ENCODE results near the gene ZNF76.

ZNF76 gene

GRCh38 chr6:35230498-35230897 is 29.0 kb upstream of the ZNF76 start:
- no peak overlapping the region for H2BK12ac ChIP-seq (ENCODE audit: low read length)
- H3K36me3 ChIP-seq (ENCODE audit: control insufficient read depth in 1 of 2, insufficient read depth in 2 of 2, low read length in 2 of 2) = peaks cover 4 to 9% of the 10 kb centered on the region in 2 experiments
- H2BK5ac ChIP-seq (ENCODE audit: low read depth, low read length, poor library complexity) = no peak overlapping the region
- no peak overlapping the region for H3K23ac ChIP-seq (ENCODE audit: low read length)
- no peak overlapping the region for H3K4me3 ChIP-seq (ENCODE audit: low read depth, low read length)
- H2BK120ac ChIP-seq (ENCODE audit: insufficient read depth, low read length, poor library complexity) = no peak overlapping the region
- H2AK5ac ChIP-seq (ENCODE audit: low read length) = no peak overlapping the region
- H3K4me2 ChIP-seq (ENCODE audit: low read length) = no peak overlapping the region
- H4K12ac ChIP-seq (ENCODE audit: low read depth, low read length) = no peak overlapping the region
- no peak overlapping the region for H3K9ac ChIP-seq (ENCODE audit: low read length)
- H4K8ac ChIP-seq (ENCODE audit: low read depth, low read length) = no peak overlapping the region
- H2AFZ ChIP-seq (ENCODE audit: insufficient read depth, low read length, poor library complexity) = no peak overlapping the region
- H4K91ac ChIP-seq (ENCODE audit: low read depth, low read length) = no peak overlapping the region
- WGBS (ENCODE audit: extremely low coverage, insufficient coverage, insufficient read length) = no CpG with 5 or more reads among the region's 1 CpG
- H3K27ac ChIP-seq (ENCODE audit: low read depth, low read length) = no peak overlapping the region
- peaks cover 7% of the 10 kb centered on the region for H3K9me3 ChIP-seq (ENCODE audit: insufficient read depth, low read depth, low read length)
- H3K4ac ChIP-seq (ENCODE audit: low read depth, low read length) = no peak overlapping the region
- DNase-seq = no peak
- H3K4me1 ChIP-seq (ENCODE audit: control insufficient read depth in 1 of 2, insufficient read depth in 2 of 2, low read length in 2 of 2) = no peaks in the 10 kb centered on the region
- H3K18ac ChIP-seq (ENCODE audit: low read length) = no peak overlapping the region
- no peaks in the 10 kb centered on the region for H3K79me1 ChIP-seq (ENCODE audit: low read length)
- no peaks in the 10 kb centered on the region for H3K27me3 ChIP-seq (ENCODE audit: insufficient read depth, low read length)
- H3K79me2 ChIP-seq (ENCODE audit: control insufficient read depth, insufficient read depth, low read length, poor library complexity) = no peaks in the 10 kb centered on the region
- no peak overlapping the region for H3K14ac ChIP-seq (ENCODE audit: low read length)

GRCh38 chr6:35230950-35231349 is 28.6 kb upstream of the ZNF76 start:
- Histone ChIP-seq H3K4me3 (ENCODE audit: low read depth, low read length) (no peak overlapping the region), H3K79me1 (ENCODE audit: low read length) (no peaks in the 10 kb centered on the region), H3K9ac (ENCODE audit: low read length) (no peak overlapping the region), H2BK12ac (ENCODE audit: low read length) (no peak overlapping the region), H3K79me2 (ENCODE audit: control insufficient read depth, insufficient read depth, low read length, poor library complexity) (no peaks in the 10 kb centered on the region), H2BK120ac (ENCODE audit: insufficient read depth, low read length, poor library complexity) (no peak overlapping the region), H2AFZ (ENCODE audit: insufficient read depth, low read length, poor library complexity) (no peak overlapping the region), H3K9me3 (ENCODE audit: insufficient read depth, low read depth, low read length) (peaks cover 7% of the 10 kb centered on the region), H3K4me1 (ENCODE audit: control insufficient read depth in 1 of 2, insufficient read depth in 2 of 2, low read length in 2 of 2) (no peaks in the 10 kb centered on the region), H3K27ac (ENCODE audit: low read depth, low read length) (no peak overlapping the region), H2AK5ac (ENCODE audit: low read length) (no peak overlapping the region), H3K23ac (ENCODE audit: low read length) (no peak overlapping the region), H3K14ac (ENCODE audit: low read length) (no peak overlapping the region), H3K36me3 (ENCODE audit: control insufficient read depth in 1 of 2, insufficient read depth in 2 of 2, low read length in 2 of 2) (peaks cover 4 to 9% of the 10 kb centered on the region in 2 experiments), H3K18ac (ENCODE audit: low read length) (no peak overlapping the region), H4K8ac (ENCODE audit: low read depth, low read length) (no peak overlapping the region), H4K91ac (ENCODE audit: low read depth, low read length) (no peak overlapping the region), H4K12ac (ENCODE audit: low read depth, low read length) (no peak overlapping the region), H2BK5ac (ENCODE audit: low read depth, low read length, poor library complexity) (no peak overlapping the region), H3K27me3 (ENCODE audit: insufficient read depth, low read length) (no peaks in the 10 kb centered on the region), H3K4me2 (ENCODE audit: low read length) (no peak overlapping the region), H3K4ac (ENCODE audit: low read depth, low read length) (no peak overlapping the region)
- no peak for DNase-seq
- WGBS (ENCODE audit: extremely low coverage, insufficient coverage, insufficient read length) = no CpG with 5 or more reads among the region's 1 CpG

DNA sequence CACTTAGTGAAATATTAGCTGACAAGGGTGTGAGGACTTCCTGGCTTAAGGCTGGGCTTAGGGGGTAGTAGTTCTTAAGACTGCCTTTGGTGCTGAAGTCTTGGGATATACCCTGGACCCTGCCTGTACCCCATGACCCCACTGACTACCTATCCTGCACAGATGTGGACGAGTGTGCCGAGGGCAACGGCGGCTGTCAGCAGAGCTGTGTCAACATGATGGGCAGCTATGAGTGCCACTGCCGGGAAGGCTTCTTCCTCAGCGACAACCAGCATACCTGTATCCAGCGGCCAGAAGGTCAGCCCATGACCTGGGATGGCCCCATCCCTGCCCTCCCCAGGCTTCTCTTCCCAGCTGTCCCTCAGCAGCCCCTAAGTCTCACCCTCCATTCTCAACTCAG is 28.0 kb upstream of the ZNF76 start:
- H3K27ac ChIP-seq (ENCODE audit: low read depth, low read length) = no peak overlapping the region
- H3K4me1 ChIP-seq (ENCODE audit: control insufficient read depth in 1 of 2, insufficient read depth in 2 of 2, low read length in 2 of 2) = no peaks in the 10 kb centered on the region
- H3K4me2 ChIP-seq (ENCODE audit: low read length) = no peak overlapping the region
- H4K8ac ChIP-seq (ENCODE audit: low read depth, low read length) = no peak overlapping the region
- no peak overlapping the region for H2BK120ac ChIP-seq (ENCODE audit: insufficient read depth, low read length, poor library complexity)
- H3K9me3 ChIP-seq (ENCODE audit: insufficient read depth, low read depth, low read length) = peaks cover 7% of the 10 kb centered on the region
- no peak overlapping the region for H2BK12ac ChIP-seq (ENCODE audit: low read length)
- no peak overlapping the region for H2BK5ac ChIP-seq (ENCODE audit: low read depth, low read length, poor library complexity)
- no peak overlapping the region for H3K9ac ChIP-seq (ENCODE audit: low read length)
- H3K4ac ChIP-seq (ENCODE audit: low read depth, low read length) = no peak overlapping the region
- DNase-seq = no peak
- no peak overlapping the region for H3K14ac ChIP-seq (ENCODE audit: low read length)
- H3K27me3 ChIP-seq (ENCODE audit: insufficient read depth, low read length) = no peaks in the 10 kb centered on the region
- H3K23ac ChIP-seq (ENCODE audit: low read length) = no peak overlapping the region
- no peak overlapping the region for H4K91ac ChIP-seq (ENCODE audit: low read depth, low read length)
- no peaks in the 10 kb centered on the region for H3K79me2 ChIP-seq (ENCODE audit: control insufficient read depth, insufficient read depth, low read length, poor library complexity)
- peaks cover 4 to 9% of the 10 kb centered on the region in 2 experiments for H3K36me3 ChIP-seq (ENCODE audit: control insufficient read depth in 1 of 2, insufficient read depth in 2 of 2, low read length in 2 of 2)
- no peak overlapping the region for H3K18ac ChIP-seq (ENCODE audit: low read length)
- WGBS (ENCODE audit: extremely low coverage, insufficient coverage, insufficient read length) = no CpG with 5 or more reads among the region's 7 CpGs
- H3K4me3 ChIP-seq (ENCODE audit: low read depth, low read length) = no peak overlapping the region
- no peak overlapping the region for H4K12ac ChIP-seq (ENCODE audit: low read depth, low read length)
- no peak overlapping the region for H2AK5ac ChIP-seq (ENCODE audit: low read length)
- no peaks in the 10 kb centered on the region for H3K79me1 ChIP-seq (ENCODE audit: low read length)
- H2AFZ ChIP-seq (ENCODE audit: insufficient read depth, low read length, poor library complexity) = no peak overlapping the region

- Histone ChIP-seq H3K4me2 (ENCODE audit: low read length) (no peak overlapping the region), H3K79me2 (ENCODE audit: control insufficient read depth, insufficient read depth, low read length, poor library complexity) (no peaks in the 10 kb centered on the region), H4K8ac (ENCODE audit: low read depth, low read length) (no peak overlapping the region), H3K9ac (ENCODE audit: low read length) (no peak overlapping the region), H2AFZ (ENCODE audit: insufficient read depth, low read length, poor library complexity) (no peak overlapping the region), H2BK12ac (ENCODE audit: low read length) (no peak overlapping the region), H3K27me3 (ENCODE audit: insufficient read depth, low read length) (no peaks in the 10 kb centered on the region), H4K91ac (ENCODE audit: low read depth, low read length) (no peak overlapping the region), H3K36me3 (ENCODE audit: control insufficient read depth in 1 of 2, insufficient read depth in 2 of 2, low read length in 2 of 2) (peaks cover 3 to 9% of the 10 kb centered on the region in 2 experiments), H3K4ac (ENCODE audit: low read depth, low read length) (no peak overlapping the region), H3K23ac (ENCODE audit: low read length) (no peak overlapping the region), H3K14ac (ENCODE audit: low read length) (no peak overlapping the region), H3K79me1 (ENCODE audit: low read length) (no peaks in the 10 kb centered on the region), H3K4me3 (ENCODE audit: low read depth, low read length) (no peak overlapping the region), H3K27ac (ENCODE audit: low read depth, low read length) (no peak overlapping the region), H2BK5ac (ENCODE audit: low read depth, low read length, poor library complexity) (no peak overlapping the region), H3K4me1 (ENCODE audit: control insufficient read depth in 1 of 2, insufficient read depth in 2 of 2, low read length in 2 of 2) (peaks cover 13 to 22% of the 10 kb centered on the region in 2 experiments), H3K9me3 (ENCODE audit: insufficient read depth, low read depth, low read length) (peaks cover 7% of the 10 kb centered on the region), H2BK120ac (ENCODE audit: insufficient read depth, low read length, poor library complexity) (no peak overlapping the region), H3K18ac (ENCODE audit: low read length) (no peak overlapping the region), H2AK5ac (ENCODE audit: low read length) (no peak overlapping the region), H4K12ac (ENCODE audit: low read depth, low read length) (no peak overlapping the region)
- no peak for DNase-seq
- no CpG with 5 or more reads among the region's 4 CpGs for WGBS (ENCODE audit: extremely low coverage, insufficient coverage, insufficient read length)
Observed at GRCh38 chr6:35234901-35235300, 24.6 kb upstream of the ZNF76 start.
